Endothelial cell of umbilical vein (primary cell): ENCODE measurements around the gene SRSF3. TPM values are rescaled to one million over a fixed set of nuclear protein-coding genes. Genes with fewer than 3 reads are reported as not detected.
A peak's percentile ranks its signal among the peaks of the same experiment; 100 is the strongest.

Experiments
- Bru-seq: library from RNA; stranded (reverse); fragments of 400-500 nt; gene quantifications from one replicate; lab custom pipeline; 2021; lab: Mats Ljungman, UMichigan
- BruChase-seq, 2 experiments: library from RNA; stranded (reverse); fragments of 400-500 nt; gene quantifications; one replicate each; lab custom pipeline; 2021; lab: Mats Ljungman, UMichigan
- BruUV-seq: library from RNA; stranded (reverse); fragments of 400-500 nt; replicated peaks from 2 replicates; lab custom pipeline; 2021; lab: Mats Ljungman, UMichigan
- CTCF ChIA-PET: fragments of 300-600, 350-600 bp; sonication (Branson Sonifier 250); formaldehyde crosslinking; loops from one replicate; lab custom pipeline; 2021; ENCODE audit warnings: antibody characterized with exemption, inconsistent platforms; lab: Charles Lee
- POLR2A ChIA-PET: fragments of 300-600, 350-600 bp; sonication (Branson Sonifier 250); formaldehyde crosslinking; loops from one replicate; lab custom pipeline; 2021; ENCODE audit warnings: antibody characterized with exemption, inconsistent platforms; lab: Charles Lee
- DNase-seq: peaks from one replicate; pipeline ENCODE4 v3.0.0-alpha.2; 2011; ENCODE audit warnings: low read depth, low spot score
- FAIRE-seq: peaks from 2 replicates; lab custom pipeline; 2011; peaks lifted over from hg19 to GRCh38; lab: Jason Lieb, UNC
- H2AFZ ChIP-seq: 2 replicates; pipeline ENCODE4 v1.6.0; 2012; ENCODE audit warnings: low read depth, low read length, control low read depth, inconsistent platforms
- H3K27ac ChIP-seq: 2 replicates; pipeline ENCODE4 v1.5.1; 2011; ENCODE audit warnings: low read depth, mild to moderate bottlenecking, control low read depth, low read length, moderate library complexity; ENCODE audit not compliant: insufficient read depth
- H3K27me3 ChIP-seq, 2 experiments: 2 replicates each; pipeline versions ENCODE4 v1.6.0 to v1.6.1; 2011; ENCODE audit warnings: low read length in 2 of 2, mixed read lengths in 1 of 2; ENCODE audit not compliant: control insufficient read depth in 2 of 2, insufficient read depth in 2 of 2
- H3K36me3 ChIP-seq, 2 experiments: 2 replicates in 1 of 2; 3 replicates in 1 of 2; pipeline ENCODE4 v1.5.1; 2011; ENCODE audit warnings: low read length in 2 of 2, mild to moderate bottlenecking in 1 of 2, moderate library complexity in 1 of 2; ENCODE audit not compliant: control insufficient read depth in 2 of 2, insufficient read depth in 2 of 2; ENCODE audit errors: extremely low read depth in 1 of 2
- H3K4me1 ChIP-seq: 3 replicates; pipeline ENCODE4 v1.5.1; 2011; ENCODE audit warnings: mild to moderate bottlenecking, low read length; ENCODE audit not compliant: control insufficient read depth, insufficient read depth; ENCODE audit errors: extremely low read depth
- H3K4me2 ChIP-seq: 2 replicates; pipeline ENCODE4 v1.6.1; 2011; ENCODE audit warnings: low read length, control low read depth, mixed read lengths; ENCODE audit not compliant: insufficient read depth
- H3K4me3 ChIP-seq, 3 experiments: fragments of 200-600 bp in 1 of 3; sonication (generic), shearing (Covaris generic) in 1 of 3; replicated peaks in 1 of 3; 2 replicates each; pipeline ENCODE4 v1.5.1; 2011 to 2016; ENCODE audit warnings: control low read depth in 3 of 3, low read length in 3 of 3, mild to moderate bottlenecking in 2 of 3, inconsistent platforms in 1 of 3, low read depth in 1 of 3, moderate library complexity in 1 of 3; ENCODE audit not compliant: insufficient read depth in 1 of 3
- H3K79me2 ChIP-seq: 2 replicates; pipeline ENCODE4 v1.6.0; 2012; ENCODE audit warnings: low read length, inconsistent platforms; ENCODE audit not compliant: control insufficient read depth, insufficient read depth
- H3K9ac ChIP-seq: replicated peaks from 2 replicates; pipeline ENCODE3; 2011; ENCODE audit warnings: low read length, control low read depth; ENCODE audit not compliant: insufficient read depth; ENCODE audit errors: extremely low read depth
- H3K9me1 ChIP-seq: replicated peaks from 3 replicates; pipeline ENCODE4 v1.6.0; 2011; ENCODE audit warnings: mild to moderate bottlenecking, low read length; ENCODE audit not compliant: control insufficient read depth, insufficient read depth; ENCODE audit errors: extremely low read depth
- H3K9me3 ChIP-seq: replicated peaks from 2 replicates; pipeline ENCODE4 v1.5.1; 2012; ENCODE audit warnings: low read length, inconsistent platforms; ENCODE audit not compliant: control insufficient read depth, insufficient read depth
- H4K20me1 ChIP-seq: replicated peaks from 2 replicates; pipeline ENCODE3; 2011; ENCODE audit warnings: mild to moderate bottlenecking, low read length; ENCODE audit not compliant: control insufficient read depth, insufficient read depth; ENCODE audit errors: extremely low read depth
- EZH2 ChIP-seq: IDR thresholded peaks from 2 replicates; pipeline ENCODE4 v1.6.1; 2012; ENCODE audit warnings: borderline replicate concordance, low read depth, mild to moderate bottlenecking, moderate library complexity, low read length, inconsistent platforms; ENCODE audit not compliant: severe bottlenecking
- FOS ChIP-seq: IDR thresholded peaks from 2 replicates; pipeline ENCODE4 v1.6.1; 2011; ENCODE audit warnings: mild to moderate bottlenecking, low read length, moderate library complexity, borderline replicate concordance; ENCODE audit not compliant: insufficient read depth
- GATA2 ChIP-seq: IDR thresholded peaks from 2 replicates; pipeline ENCODE4 v1.7.0; 2011; ENCODE audit warnings: low read depth, mild to moderate bottlenecking, moderate library complexity, mixed read lengths, low read length; ENCODE audit not compliant: insufficient read length, insufficient read depth
- JUN ChIP-seq: IDR thresholded peaks from 2 replicates; pipeline ENCODE4 v1.6.1; 2011; ENCODE audit warnings: borderline replicate concordance, low read depth; ENCODE audit not compliant: insufficient read length, insufficient read depth
- MYC ChIP-seq: IDR thresholded peaks from one replicate; pipeline ENCODE4 v1.6.1; 2011; ENCODE audit warnings: mild to moderate bottlenecking, low read depth, low read length
- POLR2A ChIP-seq: IDR thresholded peaks from 2 replicates; pipeline ENCODE4 v1.6.1; 2012; ENCODE audit warnings: low read depth, mild to moderate bottlenecking, control low read depth, low read length
- POLR2AphosphoS5 ChIP-seq: IDR thresholded peaks from 2 replicates; pipeline ENCODE4 v1.6.1; 2012; ENCODE audit warnings: low read depth, mild to moderate bottlenecking, control low read depth, low read length, moderate library complexity; ENCODE audit not compliant: insufficient read depth
- dilution Hi-C: fragments of 300-500 bp; cut with MboI; formaldehyde crosslinking; loops from one replicate; pipeline ENCODE4 v1.15.0; 2019; ENCODE audit warnings: low sequenced_read_pairs; ENCODE audit not compliant: extremely low pct_ligation_motif_present
- intact Hi-C: fragments of 100-400 bp; cut with micrococcal nuclease; formaldehyde crosslinking; loops from one replicate; pipeline ENCODE4 v1.10.0; 2022
- long read RNA-seq: library from polyadenylated mRNA; stranded (forward); transcript quantifications from one replicate; pipeline ENCODE4 v2.0.0, GENCODE V29; 2021
- polyA minus RNA-seq, 3 experiments: library from RNA; depleted of rRNA, polyadenylated mRNA; stranded (reverse); fragments of >200 nt; gene quantifications; 1 replicate in 1 of 3; 2 replicates in 2 of 3; pipeline ENCODE4 v1.2.3, GENCODE V29; 2011
- polyA plus RNA-seq, 4 experiments: library from polyadenylated mRNA; depleted of rRNA in 3 of 4; stranded (reverse) in 3 of 4; unstranded in 1 of 4; fragments of >200 nt; gene quantifications; 2 replicates each; pipeline versions ENCODE4 v1.2.1 to v1.2.3, GENCODE V29; 2011 to 2012; ENCODE audit warnings: missing spikeins in 1 of 4
- total RNA-seq: library from RNA; stranded (reverse); gene quantifications from 2 replicates; pipeline ENCODE4 v1.2.3, GENCODE V29; 2021
- TF ChIP-seq, protein P1 (sequence below): IDR thresholded peaks from 2 replicates; pipeline ENCODE4 v1.6.1; 2011; ENCODE audit not compliant: insufficient read depth, insufficient read length
- TF ChIP-seq, protein P2 (sequence below), 2 donors: IDR thresholded peaks; 1 replicate in 1 of 2; 2 replicates in 1 of 2; pipeline ENCODE4 v1.5.1; 2011; ENCODE audit warnings: low read length in 2 of 2, mild to moderate bottlenecking in 2 of 2, moderate library complexity in 2 of 2, control low read depth in 1 of 2, inconsistent platforms in 1 of 2, low read depth in 1 of 2; ENCODE audit not compliant: insufficient read depth in 1 of 2; ENCODE audit errors: extremely low read depth in 1 of 2

SRSF3 gene
- total RNA-seq (393 and 422 TPM in 2 replicates), polyA plus RNA-seq (308 and 317 TPM in 2 replicates), polyA minus RNA-seq (197 and 229 TPM in 2 replicates), Bru-seq, nascent RNA (percentile 100 among the genes with signal in this experiment), BruChase-seq, experiment 1, labeled RNA remaining after a 6-hour chase (percentile 99 among the genes with signal in this experiment), BruChase-seq, experiment 2, labeled RNA remaining after a 2-hour chase (percentile 99 among the genes with signal in this experiment)
- polyA plus RNA-seq (2011; cell fraction: cytosol; rRNA removed) = 335 and 360 TPM in 2 replicates
- 386 and 564 TPM in 2 replicates for polyA plus RNA-seq (2011; cell fraction: nucleus; rRNA removed)
- 335 and 360 TPM in 2 replicates for polyA plus RNA-seq (2012)
- 109 TPM for polyA minus RNA-seq (2011; cell fraction: cytosol; rRNA and poly(A)+ RNA removed)
- 251 and 283 TPM in 2 replicates for polyA minus RNA-seq (2011; cell fraction: nucleus; rRNA and poly(A)+ RNA removed)
- long read RNA-seq, full-length matches to known transcripts = 950 of 981 reads
- long read RNA-seq, partial matches to known transcripts = 23 of 981 reads
- long read RNA-seq, other reads (novel, unspliced or antisense) = 8 of 981 reads

- DNase-seq = peak; percentile 97
- peak within 1 kb of the TSS; percentile 97 for H3K27ac ChIP-seq
- peaks cover 22% of the 10 kb centered on the region for H4K20me1 ChIP-seq
- CTCF ChIA-PET = no interaction called here
- FAIRE-seq = peak; percentile 86
- BruUV-seq = TSS peak; percentile 42
- H3K27me3 ChIP-seq = no peaks in the 10 kb centered on the region
- peak within 1 kb of the TSS; percentile 91 for H2AFZ ChIP-seq
- dilution Hi-C loops = no loop called here
- no peaks in the 10 kb centered on the region for H3K9me1 ChIP-seq
- POLR2A ChIA-PET = no interaction called here
- peaks cover 50% of the 10 kb centered on the region for H3K79me2 ChIP-seq
- H3K9ac ChIP-seq = peak within 1 kb of the TSS; percentile 100
- H3K4me1 ChIP-seq = peaks cover 25% of the 10 kb centered on the region
- peaks cover 15 to 16% of the 10 kb centered on the region in 2 experiments for H3K36me3 ChIP-seq
- peak within 1 kb of the TSS; percentile 76 to 100 (median 100) for H3K4me3 ChIP-seq
- peak within 1 kb of the TSS; percentile 80 for H3K4me2 ChIP-seq
- no peaks in the 10 kb centered on the region for H3K9me3 ChIP-seq
- no peak for TF ChIP-seq MYC
- TF ChIP-seq GATA2 = no peak
- peak; percentile 100 for TF ChIP-seq POLR2AphosphoS5
- no peak for TF ChIP-seq EZH2
- TF ChIP-seq, protein P1, sequence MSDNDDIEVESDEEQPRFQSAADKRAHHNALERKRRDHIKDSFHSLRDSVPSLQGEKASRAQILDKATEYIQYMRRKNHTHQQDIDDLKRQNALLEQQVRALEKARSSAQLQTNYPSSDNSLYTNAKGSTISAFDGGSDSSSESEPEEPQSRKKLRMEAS = peak; percentile 73
- peak; percentile 100 for TF ChIP-seq POLR2A
- TF ChIP-seq FOS = no peak
- no peak for TF ChIP-seq JUN
- TF ChIP-seq, protein P2, sequence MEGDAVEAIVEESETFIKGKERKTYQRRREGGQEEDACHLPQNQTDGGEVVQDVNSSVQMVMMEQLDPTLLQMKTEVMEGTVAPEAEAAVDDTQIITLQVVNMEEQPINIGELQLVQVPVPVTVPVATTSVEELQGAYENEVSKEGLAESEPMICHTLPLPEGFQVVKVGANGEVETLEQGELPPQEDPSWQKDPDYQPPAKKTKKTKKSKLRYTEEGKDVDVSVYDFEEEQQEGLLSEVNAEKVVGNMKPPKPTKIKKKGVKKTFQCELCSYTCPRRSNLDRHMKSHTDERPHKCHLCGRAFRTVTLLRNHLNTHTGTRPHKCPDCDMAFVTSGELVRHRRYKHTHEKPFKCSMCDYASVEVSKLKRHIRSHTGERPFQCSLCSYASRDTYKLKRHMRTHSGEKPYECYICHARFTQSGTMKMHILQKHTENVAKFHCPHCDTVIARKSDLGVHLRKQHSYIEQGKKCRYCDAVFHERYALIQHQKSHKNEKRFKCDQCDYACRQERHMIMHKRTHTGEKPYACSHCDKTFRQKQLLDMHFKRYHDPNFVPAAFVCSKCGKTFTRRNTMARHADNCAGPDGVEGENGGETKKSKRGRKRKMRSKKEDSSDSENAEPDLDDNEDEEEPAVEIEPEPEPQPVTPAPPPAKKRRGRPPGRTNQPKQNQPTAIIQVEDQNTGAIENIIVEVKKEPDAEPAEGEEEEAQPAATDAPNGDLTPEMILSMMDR (IDR thresholded peaks at IDR 0.05; ENCODE audit: extremely low read depth in 1 of 2, insufficient read depth in 1 of 2, low read depth in 1 of 2, low read length in 2 of 2) = peak; percentile 23 to 61
- intact Hi-C loops = loop anchor here (1.0 to 5.0 kb wide), 3 partner anchors 47 to 171 kb away; partner anchors contain the start of genes KCTD20, PXT1 and STK38
Observed at GRCh38 chr6:36594029-36594815, at the start of gene SRSF3. Gene SRSF3 (plus strand): TSS chr6:36594362. CDS start chr6:36596763, 2,401 bp downstream.
